HepG2 (cell line): ENCODE data around the gene CLCN1. TPM values are rescaled to one million over a fixed set of nuclear protein-coding genes. Genes with fewer than 3 reads are reported as not detected.

Experiments
- E2F5 ChIP-seq: sonication (generic); formaldehyde crosslinking; conservative IDR thresholded peaks from 2 replicates; pipeline ENCODE4 v1.4.0; 2020; ENCODE audit warnings: missing genetic modification reagents
- ISL2 ChIP-seq: sonication (generic); formaldehyde crosslinking; IDR thresholded peaks from 2 replicates; pipeline ENCODE4 v1.5.0; 2020; ENCODE audit warnings: missing genetic modification reagents
- NR1H2 ChIP-seq: sonication (generic); formaldehyde crosslinking; IDR thresholded peaks from 2 replicates; pipeline ENCODE4 v1.8.1; 2022; ENCODE audit warnings: low read depth, missing genetic modification reagents, borderline replicate concordance
- ONECUT2 ChIP-seq: sonication (generic); formaldehyde crosslinking; IDR thresholded peaks from 2 replicates; pipeline ENCODE4 v1.4.0; 2020; ENCODE audit warnings: missing genetic modification reagents
- TIGD3 ChIP-seq: sonication (generic); formaldehyde crosslinking; IDR thresholded peaks from 2 replicates; pipeline ENCODE4 v1.5.1; 2020; ENCODE audit warnings: mild to moderate bottlenecking, missing genetic modification reagents, borderline replicate concordance
- ZNF512 ChIP-seq: sonication (generic); formaldehyde crosslinking; IDR thresholded peaks from 2 replicates; pipeline ENCODE4 v1.4.0; 2020; ENCODE audit warnings: mild to moderate bottlenecking, missing genetic modification reagents
- ZNF646 ChIP-seq: sonication (generic); formaldehyde crosslinking; IDR thresholded peaks from 2 replicates; pipeline ENCODE4 v1.9.0; 2021; ENCODE audit warnings: mild to moderate bottlenecking, missing genetic modification reagents
- polyA plus RNA-seq, 8 experiments: library from polyadenylated mRNA; depleted of rRNA in 3 of 8; stranded (reverse) in 7 of 8; unstranded in 1 of 8; fragments of >200 nt; fragmentation: Illumina TruSeq in 4 of 8; extraction: Trizol in 4 of 8; gene quantifications; 2 replicates each; pipeline versions ENCODE4 v1.2.1 to v1.2.3, GENCODE V29; 2011 to 2016; ENCODE audit warnings: low read depth in 4 of 8, missing spikeins in 1 of 8, mixed read lengths in 1 of 8; ENCODE audit not compliant: insufficient read depth in 1 of 8
- total RNA-seq, 5 experiments: library from RNA; depleted of rRNA; stranded (reverse); fragments of >200 nt; fragmentation: Illumina TruSeq; extraction: Trizol; gene quantifications; 2 replicates each; pipeline ENCODE4 v1.2.3, GENCODE V29; 2016; ENCODE audit warnings: low read depth in 1 of 5

The CLCN1 gene
- total and polyA plus RNA-seq, 2 of the 13 experiments (the other 11 are each of a cell fraction or from before 2014, with no cell fraction given), result 0.01 TPM; not detected in 1

GRCh38 chr7:143352531-143353002 lies 36.7 kb downstream of the CLCN1 start (continued):
- TF ChIP-seq ZNF646 (CRISPR knock-in tag) (no peak), ZNF512 (CRISPR knock-in tag) (no peak), ISL2 (no peak), TIGD3 (CRISPR knock-in tag) (no peak), ONECUT2 (CRISPR knock-in tag) (no peak), E2F5 (CRISPR knock-in tag) (no peak), NR1H2 (CRISPR knock-in tag) (no peak)
